H1 (cell line): ENCODE results near the gene PRRC1. TPM values are rescaled to one million over a fixed set of nuclear protein-coding genes. Genes with fewer than 3 reads are reported as not detected.

Experiments
- CTCF ChIA-PET: fragments of 300-600 bp; sonication (Branson Sonifier 250); formaldehyde crosslinking; loops from one replicate; lab custom pipeline; 2021; ENCODE audit not compliant: partially characterized antibody; lab: Charles Lee
- POLR2A ChIA-PET: fragments of 300-600 bp; sonication (Branson Sonifier 250); formaldehyde crosslinking; loops from one replicate; lab custom pipeline; 2021; ENCODE audit warnings: inconsistent platforms; ENCODE audit not compliant: partially characterized antibody; lab: Charles Lee
- DNase-seq, 2 experiments: peaks; one replicate each; pipeline versions ENCODE4 v3.0.0 to v3.0.0-alpha.2; 2010 to 2022; ENCODE audit warnings: low spot score in 2 of 2, low read depth in 1 of 2, mixed read lengths in 1 of 2
- FAIRE-seq: peaks from 2 replicates; lab custom pipeline; 2011; peaks lifted over from hg19 to GRCh38; lab: Jason Lieb, UNC
- H2AFZ ChIP-seq: 2 replicates; pipeline ENCODE4 v1.8.1; 2012; ENCODE audit warnings: low read length, inconsistent platforms
- H2AK5ac ChIP-seq: 2 replicates; pipeline ENCODE4 v1.6.1; 2013; ENCODE audit warnings: low read depth, low read length
- H2BK120ac ChIP-seq: replicated peaks from 2 replicates; pipeline ENCODE3; 2013; ENCODE audit warnings: low read depth, low read length, inconsistent platforms
- H2BK12ac ChIP-seq: 2 replicates; pipeline ENCODE4 v1.6.1; 2013; ENCODE audit warnings: low read depth, low read length
- H2BK15ac ChIP-seq: 2 replicates; pipeline ENCODE4 v1.6.1; 2013; ENCODE audit warnings: low read length
- H2BK20ac ChIP-seq: 2 replicates; pipeline ENCODE4 v1.6.1; 2013; ENCODE audit warnings: low read length
- H2BK5ac ChIP-seq: 2 replicates; pipeline ENCODE4 v1.6.1; 2013; ENCODE audit warnings: low read depth, low read length
- H3K14ac ChIP-seq: 2 replicates; pipeline ENCODE4 v1.6.1; 2013; ENCODE audit warnings: inconsistent platforms; ENCODE audit not compliant: insufficient read length
- H3K18ac ChIP-seq: 2 replicates; pipeline ENCODE4 v1.6.1; 2013; ENCODE audit warnings: low read length; ENCODE audit errors: extremely low read depth
- H3K23ac ChIP-seq: 2 replicates; pipeline ENCODE4 v1.6.1; 2013; ENCODE audit warnings: inconsistent platforms; ENCODE audit not compliant: insufficient read length
- H3K23me2 ChIP-seq: 2 replicates; pipeline ENCODE4 v1.6.1; 2013; ENCODE audit warnings: low read depth, low read length
- H3K27ac ChIP-seq: 2 replicates; pipeline ENCODE4 v1.6.1; 2011; ENCODE audit warnings: low read depth, low read length, inconsistent platforms
- H3K27me3 ChIP-seq, 4 experiments: replicated peaks in 1 of 4; 1 replicate in 1 of 4; 2 replicates in 3 of 4; pipeline versions ENCODE4 v1.6.1 to v1.8.1; 2011 to 2013; ENCODE audit warnings: low read length in 3 of 4, mild to moderate bottlenecking in 3 of 4, inconsistent platforms in 2 of 4, mixed read lengths in 2 of 4, moderate library complexity in 1 of 4; ENCODE audit not compliant: control insufficient read depth in 3 of 4, insufficient read depth in 3 of 4; ENCODE audit errors: extremely low read depth in 1 of 4
- H3K36me3 ChIP-seq, 4 experiments: 2 replicates each; pipeline versions ENCODE4 v1.6.1 to v1.8.1; 2011 to 2013; ENCODE audit warnings: mild to moderate bottlenecking in 4 of 4, low read length in 3 of 4, moderate library complexity in 2 of 4, control low read depth in 1 of 4, inconsistent platforms in 1 of 4; ENCODE audit not compliant: insufficient read depth in 4 of 4, control insufficient read depth in 2 of 4
- H3K4ac ChIP-seq: replicated peaks from 2 replicates; pipeline ENCODE3; 2013; ENCODE audit warnings: low read length, low read depth, mixed read lengths, inconsistent platforms; ENCODE audit not compliant: insufficient read length
- H3K4me1 ChIP-seq, 4 experiments: replicated peaks in 1 of 4; 1 replicate in 1 of 4; 2 replicates in 3 of 4; pipeline versions ENCODE4 v1.6.1 to v1.8.1; 2011 to 2013; ENCODE audit warnings: low read length in 3 of 4, inconsistent platforms in 2 of 4, mixed read lengths in 1 of 4; ENCODE audit not compliant: insufficient read depth in 4 of 4, control insufficient read depth in 3 of 4
- H3K4me2 ChIP-seq, 2 experiments: 2 replicates each; pipeline versions ENCODE4 v1.6.1 to v1.8.1; 2011 to 2013; ENCODE audit warnings: low read depth in 2 of 2, low read length in 2 of 2, control low read depth in 1 of 2, inconsistent platforms in 1 of 2, mild to moderate bottlenecking in 1 of 2; ENCODE audit not compliant: insufficient read depth in 1 of 2
- H3K4me3 ChIP-seq, 4 experiments: fragments of 200-600, 300-600 bp in 1 of 4; sonication (generic), shearing (Covaris generic), sonication (Bioruptor Twin) in 1 of 4; 2 replicates each; pipeline versions ENCODE4 v1.5.1 to v1.8.1; 2011 to 2016; ENCODE audit warnings: low read length in 4 of 4, low read depth in 3 of 4, control low read depth in 2 of 4, inconsistent platforms in 2 of 4, mild to moderate bottlenecking in 2 of 4, mixed read lengths in 1 of 4, moderate library complexity in 1 of 4; ENCODE audit not compliant: insufficient read depth in 2 of 4; ENCODE audit errors: extremely low read depth in 1 of 4
- H3K56ac ChIP-seq: replicated peaks from 2 replicates; pipeline ENCODE3; 2013; ENCODE audit warnings: low read depth, mild to moderate bottlenecking, mixed read lengths, low read length, inconsistent platforms; ENCODE audit not compliant: insufficient read length
- H3K79me1 ChIP-seq: 2 replicates; pipeline ENCODE4 v1.6.1; 2013; ENCODE audit warnings: low read depth, low read length, control low read depth
- H3K79me2 ChIP-seq, 2 experiments: 2 replicates each; pipeline versions ENCODE4 v1.6.1 to v1.8.1; 2012 to 2013; ENCODE audit warnings: low read length in 2 of 2, mild to moderate bottlenecking in 2 of 2, inconsistent platforms in 1 of 2; ENCODE audit not compliant: insufficient read depth in 2 of 2, control insufficient read depth in 1 of 2
- H3K9ac ChIP-seq, 4 experiments: replicated peaks in 1 of 4; 1 replicate in 1 of 4; 2 replicates in 3 of 4; pipeline versions ENCODE4 v1.6.1 to v1.8.1; 2011 to 2013; ENCODE audit warnings: low read depth in 3 of 4, low read length in 3 of 4, control low read depth in 2 of 4, mild to moderate bottlenecking in 2 of 4, moderate library complexity in 2 of 4, inconsistent platforms in 1 of 4; ENCODE audit errors: extremely low read depth in 1 of 4
- H3K9me3 ChIP-seq, 2 experiments: 2 replicates each; pipeline versions ENCODE4 v1.6.1 to v1.8.1; 2012 to 2013; ENCODE audit warnings: mild to moderate bottlenecking in 2 of 2, moderate library complexity in 2 of 2, control low read depth in 1 of 2, inconsistent platforms in 1 of 2, low read depth in 1 of 2, low read length in 1 of 2, mixed read lengths in 1 of 2; ENCODE audit not compliant: insufficient read depth in 2 of 2
- H4K20me1 ChIP-seq, 2 experiments: replicated peaks in 1 of 2; 2 replicates each; pipeline versions ENCODE3 to v1.8.1; 2011 to 2013; ENCODE audit warnings: inconsistent platforms in 2 of 2, low read length in 2 of 2, mild to moderate bottlenecking in 1 of 2; ENCODE audit not compliant: insufficient read depth in 2 of 2, control insufficient read depth in 1 of 2
- H4K5ac ChIP-seq: 2 replicates; pipeline ENCODE4 v1.6.1; 2013; ENCODE audit warnings: low read length, low read depth, mixed read lengths, inconsistent platforms; ENCODE audit not compliant: insufficient read length
- H4K8ac ChIP-seq: 2 replicates; pipeline ENCODE4 v1.8.0; 2013; ENCODE audit warnings: mild to moderate bottlenecking, moderate library complexity, low read length, inconsistent platforms; ENCODE audit not compliant: insufficient read depth; ENCODE audit errors: extremely low read depth
- H4K91ac ChIP-seq: replicated peaks from 2 replicates; pipeline ENCODE3; 2013; ENCODE audit warnings: low read length, mixed read lengths, inconsistent platforms; ENCODE audit not compliant: insufficient read length
- CEBPB ChIP-seq: IDR thresholded peaks from 2 replicates; pipeline ENCODE4 v1.6.1; 2012; ENCODE audit warnings: low read depth, low read length
- EGR1 ChIP-seq: IDR thresholded peaks from 2 replicates; pipeline ENCODE4 v1.6.1; 2011; ENCODE audit warnings: low read depth, low read length, borderline replicate concordance
- JUN ChIP-seq: IDR thresholded peaks from 2 replicates; pipeline ENCODE4 v1.6.1; 2011; ENCODE audit warnings: low read depth, mild to moderate bottlenecking, improper control_type of control experiment, low read length
- NANOG ChIP-seq: IDR thresholded peaks from 2 replicates; pipeline ENCODE4 v1.6.1; 2011; ENCODE audit warnings: low read length, low read depth, mild to moderate bottlenecking, inconsistent platforms; ENCODE audit not compliant: insufficient read depth, poor library complexity, severe bottlenecking
- PHF8 ChIP-seq: fragments of 200-600 bp; sonication (generic); conservative IDR thresholded peaks from 2 replicates; pipeline ENCODE4 v1.7.1; 2012; ENCODE audit warnings: low read depth, mild to moderate bottlenecking, inconsistent platforms, low read length, moderate library complexity
- POLR2A ChIP-seq, 2 experiments: IDR thresholded peaks; 1 replicate in 1 of 2; 2 replicates in 1 of 2; pipeline ENCODE4 v1.6.1; 2011; ENCODE audit warnings: low read depth in 2 of 2, low read length in 2 of 2, mild to moderate bottlenecking in 2 of 2; ENCODE audit errors: control extremely low read depth in 1 of 2
- RFX5 ChIP-seq: IDR thresholded peaks from 2 replicates; pipeline ENCODE4 v1.6.1; 2011; ENCODE audit warnings: low read depth, low read length, improper control_type of control experiment, borderline replicate concordance
- SAP30 ChIP-seq: fragments of 300-600 bp; sonication (generic); IDR thresholded peaks from 2 replicates; pipeline ENCODE4 v1.7.1; 2012; ENCODE audit warnings: low read length, moderate library complexity, mild to moderate bottlenecking, inconsistent platforms; ENCODE audit not compliant: insufficient read depth, insufficient replicate concordance
- SP1 ChIP-seq: IDR thresholded peaks from 2 replicates; pipeline ENCODE4 v1.6.1; 2011; ENCODE audit warnings: low read depth, low read length
- TAF7 ChIP-seq: optimal IDR thresholded peaks from 2 replicates; pipeline ENCODE3; 2011; ENCODE audit warnings: low read depth, mild to moderate bottlenecking, inconsistent platforms, low read length, moderate library complexity, borderline replicate concordance
- USF2 ChIP-seq: IDR thresholded peaks from 2 replicates; pipeline ENCODE4 v1.6.1; 2011; ENCODE audit warnings: low read length, improper control_type of control experiment
- WGBS, 2 experiments: shearing (Covaris generic) in 1 of 2; methylation state at CpG; one replicate each; pipeline versions ENCODE4 v1.1.6 to v1.1.7; 2013 to 2015; ENCODE audit warnings: low lambda C conversion rate in 2 of 2, mixed read lengths in 2 of 2, inconsistent platforms in 1 of 2, low coverage in 1 of 2, missing lambda C conversion rate in 1 of 2; ENCODE audit not compliant: insufficient replicate concordance in 2 of 2, insufficient coverage in 1 of 2, insufficient read length in 1 of 2; ENCODE audit errors: extremely low coverage in 1 of 2, missing lambda C conversion rate in 1 of 2; 5-methylcytosine and 5-hydroxymethylcytosine counted together
- polyA plus RNA-seq, 7 experiments: library from polyadenylated mRNA; depleted of rRNA in 3 of 7; stranded (reverse) in 5 of 7; unstranded in 2 of 7; fragments of >200 nt in 5 of 7; fragments of 200-250 nt in 2 of 7; gene quantifications; 1 replicate in 5 of 7; 2 replicates in 1 of 7; 4 replicates in 1 of 7; pipeline versions ENCODE4 v1.2.1 to v1.2.3, GENCODE V29; 2011 to 2013; ENCODE audit warnings: missing spikeins in 2 of 7, mixed read lengths in 2 of 7
- total RNA-seq: library from RNA; stranded (reverse); fragmentation: NEBNext Ultra II Directional; extraction: Animal tissue kit (Norgen Biotek cat#: 25700); gene quantifications from 2 replicates; pipeline ENCODE4 v1.2.1, GENCODE V29; 2021

Gene PRRC1
- total and polyA plus RNA-seq, 2 of the 8 experiments (the other 6 are each of a cell fraction or from before 2014, with no cell fraction given), result 54.6 to 78.6 TPM

DNA sequence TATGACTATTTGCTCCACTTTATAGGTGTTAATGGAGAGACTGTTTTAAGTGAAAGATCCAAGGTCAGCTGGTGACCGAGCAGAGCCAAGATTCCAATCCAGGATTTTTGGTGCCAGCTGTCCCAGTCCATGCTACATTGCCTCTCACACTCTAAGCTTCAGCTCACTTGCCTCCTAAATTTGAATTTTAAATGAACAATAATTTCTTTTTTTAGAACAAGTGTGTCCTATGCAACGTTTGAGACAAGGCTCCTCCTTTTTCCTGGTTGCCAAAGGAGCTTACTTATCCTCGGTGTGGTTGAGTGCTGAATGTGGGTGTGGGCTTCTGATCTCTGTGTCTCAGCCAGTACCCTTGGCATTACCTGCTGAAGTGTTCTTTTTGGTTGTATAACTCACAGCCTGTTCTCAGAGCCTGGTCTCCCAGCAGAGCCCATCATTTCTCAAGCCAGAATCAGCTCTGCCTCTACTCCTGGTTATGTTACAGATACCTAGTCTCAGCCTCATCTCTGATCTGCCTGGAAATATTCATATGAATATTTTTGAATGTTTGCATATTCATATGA is 4.0 kb upstream of the PRRC1 start:
- Histone ChIP-seq H2BK12ac (no peak overlapping the region), H4K5ac (no peak overlapping the region), H3K23me2 (peaks cover 5% of the 10 kb centered on the region), H3K36me3 (no peaks in the 10 kb centered on the region), H4K8ac (no peak overlapping the region), H4K91ac (no peak overlapping the region), H3K27me3 (no peaks in the 10 kb centered on the region), H3K27ac (no peak overlapping the region), H3K9me3 (no peaks in the 10 kb centered on the region), H2BK15ac (no peak overlapping the region), H3K14ac (no peak overlapping the region), H3K4ac (no peak overlapping the region), H3K9ac (no peak overlapping the region), H2BK20ac (no peak overlapping the region), H3K4me1 (no peaks in the 10 kb centered on the region), H4K20me1 (no peaks in the 10 kb centered on the region), H2AK5ac (no peak overlapping the region), H2AFZ (no peak overlapping the region), H3K79me2 (peaks cover 1 to 8% of the 10 kb centered on the region in 2 experiments; a peak in 3 of 4 replicates), H3K4me3 (no peak overlapping the region), H3K4me2 (no peak overlapping the region), H3K18ac (no peak overlapping the region), H3K56ac (no peak overlapping the region), H2BK120ac (no peak overlapping the region), H3K79me1 (no peaks in the 10 kb centered on the region), H3K23ac (no peak overlapping the region), H2BK5ac (no peak overlapping the region)
- FAIRE-seq, result no peak
- ChIA-PET CTCF (interaction anchor here (0.6 to 2.0 kb wide), 2 partner anchors 20 to 200 kb away, joined by 3 to 13 read pairs; no protein-coding TSS in a partner anchor), POLR2A (no interaction called here)
- no peak for DNase-seq
- WGBS, 2 experiments, result 92% methylated on average over 3 of the region's 3 CpGs; no CpG with 5 or more reads in 1 of the 2 experiments
- TF ChIP-seq CEBPB, result no peak
- TF ChIP-seq EGR1, result no peak
- TF ChIP-seq SP1, result no peak
- no peak for TF ChIP-seq SAP30
- no peak for TF ChIP-seq TAF7
- TF ChIP-seq USF2, result no peak
- TF ChIP-seq NANOG, result no peak
- TF ChIP-seq JUN, result no peak
- TF ChIP-seq POLR2A (IDR thresholded peaks at IDR 0.05; ENCODE audit: control extremely low read depth in 1 of 2, low read depth in 2 of 2, low read length in 2 of 2), result no peak
- TF ChIP-seq PHF8, result no peak
- no peak for TF ChIP-seq RFX5
